ENCODE results near the gene CLSTN1. TPM values are rescaled to one million over a fixed set of nuclear protein-coding genes. Genes with fewer than 3 reads are reported as not detected.

The CLSTN1 gene
- total and polyA plus RNA-seq, 10 of the 15 experiments (the other 5 are each of a cell fraction or from before 2014, with no cell fraction given), result 2.7 to 64.4 (median 23.2) TPM

DNA sequence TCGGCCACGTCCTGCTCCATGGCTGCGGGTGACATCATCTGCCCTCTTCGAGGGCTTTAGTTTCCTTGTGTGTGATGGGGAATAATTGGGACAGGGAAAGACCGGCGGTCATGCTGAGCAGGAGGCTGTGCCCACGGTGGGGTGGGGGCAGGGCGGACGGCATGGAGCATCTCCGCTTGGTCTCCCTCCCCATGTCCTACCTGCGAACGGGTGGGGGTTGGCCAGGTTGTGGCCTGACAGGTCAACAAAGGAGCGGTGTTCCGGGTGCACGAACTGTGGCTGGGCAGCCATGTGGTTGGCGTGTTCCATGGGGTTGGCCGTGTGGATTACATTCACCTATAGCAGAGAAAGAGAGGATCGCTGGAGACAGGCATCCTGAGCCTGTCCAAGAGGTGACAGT, 92.2 kb downstream of the CLSTN1 start:
- no peak overlapping the region for H3K4me3 ChIP-seq
- ChIA-PET RAD21 (ENCODE audit: unreplicated experiment) (no interaction called here), CTCF (no interaction called here), POLR2A (interaction anchor here (0.6 kb wide), 1 partner anchor 10 kb away, joined by 3 read pairs; no protein-coding TSS in a partner anchor), SMC1A (ENCODE audit: uncharacterized antibody, unreplicated experiment) (interaction anchor here (0.8 kb wide), 1 partner anchor 103 kb away, joined by 3 read pairs; no protein-coding TSS in a partner anchor)
- in situ Hi-C loops (cut with MboI) (no loop called here), intact Hi-C loops (cut with micrococcal nuclease; ENCODE audit: unreplicated experiment) (no loop called here)
- WGBS (ENCODE audit: insufficient coverage, insufficient replicate concordance, low lambda C conversion rate, missing lambda C conversion rate), result 90% methylated on average over 18 of the region's 18 CpGs
- DNase-seq (ENCODE audit: low read depth, low spot score), result no peak
- ATAC-seq, result no peak
- no TSS peak for BruUV-seq (replicated peaks)
- H4K20me1 ChIP-seq (ENCODE audit: control insufficient read depth, insufficient read depth), result no peaks in the 10 kb centered on the region
- peaks cover 5% of the 10 kb centered on the region; the same call in 1 of the 2 replicates for H3K4me1 ChIP-seq (ENCODE audit: control insufficient read depth, insufficient read depth, low read length)
- H3K79me2 ChIP-seq (ENCODE audit: control insufficient read depth, insufficient read depth, low read length), result no peaks in the 10 kb centered on the region
- FAIRE-seq, result no peak
- H3K9ac ChIP-seq (ENCODE audit: control insufficient read depth, insufficient read depth, low read length), result no peak overlapping the region
- no peak overlapping the region for H3K4me2 ChIP-seq (ENCODE audit: control insufficient read depth, insufficient read depth)
- H3K9me3 ChIP-seq (replicated peaks; ENCODE audit: control insufficient read depth, insufficient read depth, low read length), result no peaks in the 10 kb centered on the region; the same call in 2 of the 3 replicates
- no peak overlapping the region for H3K27ac ChIP-seq (ENCODE audit: control insufficient read depth, insufficient read depth)
- no peak overlapping the region for H2AFZ ChIP-seq (ENCODE audit: control insufficient read depth, low read depth, low read length)
- TF ChIP-seq MYC (IDR thresholded peaks at IDR 0.05; ENCODE audit: insufficient read depth, insufficient read length, insufficient replicate concordance, low read length, severe bottlenecking) (no peak), STAT3 (IDR thresholded peaks at IDR 0.05; ENCODE audit: low read depth, low read length) (no peak), IRF4 (IDR thresholded peaks at IDR 0.05; ENCODE audit: low read depth, low read length) (no peak), POLR2AphosphoS5 (IDR thresholded peaks at IDR 0.05; ENCODE audit: low read length) (0 out of 2 replicates have a peak, but pooled peaks have one; percentile 3), POLR2A (IDR thresholded peaks at IDR 0.05; ENCODE audit: low read depth, low read length) (peak; percentile 49; the same call in 1 of the 2 replicates)
- TF ChIP-seq, protein P1, sequence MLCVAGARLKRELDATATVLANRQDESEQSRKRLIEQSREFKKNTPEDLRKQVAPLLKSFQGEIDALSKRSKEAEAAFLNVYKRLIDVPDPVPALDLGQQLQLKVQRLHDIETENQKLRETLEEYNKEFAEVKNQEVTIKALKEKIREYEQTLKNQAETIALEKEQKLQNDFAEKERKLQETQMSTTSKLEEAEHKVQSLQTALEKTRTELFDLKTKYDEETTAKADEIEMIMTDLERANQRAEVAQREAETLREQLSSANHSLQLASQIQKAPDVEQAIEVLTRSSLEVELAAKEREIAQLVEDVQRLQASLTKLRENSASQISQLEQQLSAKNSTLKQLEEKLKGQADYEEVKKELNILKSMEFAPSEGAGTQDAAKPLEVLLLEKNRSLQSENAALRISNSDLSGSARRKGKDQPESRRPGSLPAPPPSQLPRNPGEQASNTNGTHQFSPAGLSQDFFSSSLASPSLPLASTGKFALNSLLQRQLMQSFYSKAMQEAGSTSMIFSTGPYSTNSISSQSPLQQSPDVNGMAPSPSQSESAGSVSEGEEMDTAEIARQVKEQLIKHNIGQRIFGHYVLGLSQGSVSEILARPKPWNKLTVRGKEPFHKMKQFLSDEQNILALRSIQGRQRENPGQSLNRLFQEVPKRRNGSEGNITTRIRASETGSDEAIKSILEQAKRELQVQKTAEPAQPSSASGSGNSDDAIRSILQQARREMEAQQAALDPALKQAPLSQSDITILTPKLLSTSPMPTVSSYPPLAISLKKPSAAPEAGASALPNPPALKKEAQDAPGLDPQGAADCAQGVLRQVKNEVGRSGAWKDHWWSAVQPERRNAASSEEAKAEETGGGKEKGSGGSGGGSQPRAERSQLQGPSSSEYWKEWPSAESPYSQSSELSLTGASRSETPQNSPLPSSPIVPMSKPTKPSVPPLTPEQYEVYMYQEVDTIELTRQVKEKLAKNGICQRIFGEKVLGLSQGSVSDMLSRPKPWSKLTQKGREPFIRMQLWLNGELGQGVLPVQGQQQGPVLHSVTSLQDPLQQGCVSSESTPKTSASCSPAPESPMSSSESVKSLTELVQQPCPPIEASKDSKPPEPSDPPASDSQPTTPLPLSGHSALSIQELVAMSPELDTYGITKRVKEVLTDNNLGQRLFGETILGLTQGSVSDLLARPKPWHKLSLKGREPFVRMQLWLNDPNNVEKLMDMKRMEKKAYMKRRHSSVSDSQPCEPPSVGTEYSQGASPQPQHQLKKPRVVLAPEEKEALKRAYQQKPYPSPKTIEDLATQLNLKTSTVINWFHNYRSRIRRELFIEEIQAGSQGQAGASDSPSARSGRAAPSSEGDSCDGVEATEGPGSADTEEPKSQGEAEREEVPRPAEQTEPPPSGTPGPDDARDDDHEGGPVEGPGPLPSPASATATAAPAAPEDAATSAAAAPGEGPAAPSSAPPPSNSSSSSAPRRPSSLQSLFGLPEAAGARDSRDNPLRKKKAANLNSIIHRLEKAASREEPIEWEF (IDR thresholded peaks at IDR 0.05; ENCODE audit: insufficient replicate concordance, low read depth, low read length), result no peak
- TF ChIP-seq, protein P2, sequence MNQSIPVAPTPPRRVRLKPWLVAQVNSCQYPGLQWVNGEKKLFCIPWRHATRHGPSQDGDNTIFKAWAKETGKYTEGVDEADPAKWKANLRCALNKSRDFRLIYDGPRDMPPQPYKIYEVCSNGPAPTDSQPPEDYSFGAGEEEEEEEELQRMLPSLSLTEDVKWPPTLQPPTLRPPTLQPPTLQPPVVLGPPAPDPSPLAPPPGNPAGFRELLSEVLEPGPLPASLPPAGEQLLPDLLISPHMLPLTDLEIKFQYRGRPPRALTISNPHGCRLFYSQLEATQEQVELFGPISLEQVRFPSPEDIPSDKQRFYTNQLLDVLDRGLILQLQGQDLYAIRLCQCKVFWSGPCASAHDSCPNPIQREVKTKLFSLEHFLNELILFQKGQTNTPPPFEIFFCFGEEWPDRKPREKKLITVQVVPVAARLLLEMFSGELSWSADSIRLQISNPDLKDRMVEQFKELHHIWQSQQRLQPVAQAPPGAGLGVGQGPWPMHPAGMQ (IDR thresholded peaks at IDR 0.05; ENCODE audit: borderline replicate concordance), result no peak
- TF ChIP-seq, protein P3, sequence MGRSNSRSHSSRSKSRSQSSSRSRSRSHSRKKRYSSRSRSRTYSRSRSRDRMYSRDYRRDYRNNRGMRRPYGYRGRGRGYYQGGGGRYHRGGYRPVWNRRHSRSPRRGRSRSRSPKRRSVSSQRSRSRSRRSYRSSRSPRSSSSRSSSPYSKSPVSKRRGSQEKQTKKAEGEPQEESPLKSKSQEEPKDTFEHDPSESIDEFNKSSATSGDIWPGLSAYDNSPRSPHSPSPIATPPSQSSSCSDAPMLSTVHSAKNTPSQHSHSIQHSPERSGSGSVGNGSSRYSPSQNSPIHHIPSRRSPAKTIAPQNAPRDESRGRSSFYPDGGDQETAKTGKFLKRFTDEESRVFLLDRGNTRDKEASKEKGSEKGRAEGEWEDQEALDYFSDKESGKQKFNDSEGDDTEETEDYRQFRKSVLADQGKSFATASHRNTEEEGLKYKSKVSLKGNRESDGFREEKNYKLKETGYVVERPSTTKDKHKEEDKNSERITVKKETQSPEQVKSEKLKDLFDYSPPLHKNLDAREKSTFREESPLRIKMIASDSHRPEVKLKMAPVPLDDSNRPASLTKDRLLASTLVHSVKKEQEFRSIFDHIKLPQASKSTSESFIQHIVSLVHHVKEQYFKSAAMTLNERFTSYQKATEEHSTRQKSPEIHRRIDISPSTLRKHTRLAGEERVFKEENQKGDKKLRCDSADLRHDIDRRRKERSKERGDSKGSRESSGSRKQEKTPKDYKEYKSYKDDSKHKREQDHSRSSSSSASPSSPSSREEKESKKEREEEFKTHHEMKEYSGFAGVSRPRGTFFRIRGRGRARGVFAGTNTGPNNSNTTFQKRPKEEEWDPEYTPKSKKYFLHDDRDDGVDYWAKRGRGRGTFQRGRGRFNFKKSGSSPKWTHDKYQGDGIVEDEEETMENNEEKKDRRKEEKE (IDR thresholded peaks at IDR 0.05), result no peak
- no peaks in the 10 kb centered on the region for H3K27me3 ChIP-seq (replicated peaks in 1 of 2; ENCODE audit: control insufficient read depth in 2 of 2, insufficient read depth in 2 of 2, low read length in 1 of 2)
- H3K36me3 ChIP-seq (ENCODE audit: control insufficient read depth in 2 of 2, insufficient read depth in 2 of 2, low read length in 1 of 2), result peaks cover 36 to 62% of the 10 kb centered on the region in 2 experiments
